HG03060 (cell line): ENCODE data around the gene PLS1.
"Not testable (repeated sequence)": the region's sequence is repeated elsewhere in the genome, so short reads cannot be mapped to it uniquely, and the experiment has no call there.

Experiments used
- ATAC-seq: cut with Tn5 transposase; IDR thresholded peaks from one replicate; pipeline ENCODE4 v1.9.1; 2021; ENCODE audit warnings: low read depth, moderate number of reproducible peaks; ENCODE audit not compliant: unreplicated experiment

Gene PLS1

GRCh38 chr3:142680710-142681109 is 84.5 kb downstream of the PLS1 start:
- no peak for ATAC-seq

- ATAC-seq, result no peak
Observed at GRCh38 chr3:142690613-142691012, 94.4 kb downstream of the PLS1 start.

GRCh38 chr3:142691527-142691926 is 95.3 kb downstream of the PLS1 start:
- no peak for ATAC-seq

- ATAC-seq, result no peak
Observed at GRCh38 chr3:142693136-142693853, 97.1 kb downstream of the PLS1 start.

- ATAC-seq, result no peak
Observed at GRCh38 chr3:142694225-142694624, 98.0 kb downstream of the PLS1 start.

- no peak for ATAC-seq
Observed at GRCh38 chr3:142705198-142705597, 109.0 kb downstream of the PLS1 start.

GRCh38 chr3:142706321-142707127 is 110.3 kb downstream of the PLS1 start:
- no peak for ATAC-seq

GRCh38 chr3:142709207-142709606 is 113.0 kb downstream of the PLS1 start:
- no peak for ATAC-seq

GRCh38 chr3:142714882-142715281 is 118.7 kb downstream of the PLS1 start:
- not testable (repeated sequence) for ATAC-seq

GRCh38 chr3:142716102-142716501 is 119.9 kb downstream of the PLS1 start:
- ATAC-seq, result no peak

GRCh38 chr3:142723665-142723967 is 127.4 kb downstream of the PLS1 start:
- ATAC-seq, result peak; percentile 16

- ATAC-seq, result peak; percentile 64
Observed at GRCh38 chr3:142723968-142724681, 127.9 kb downstream of the PLS1 start, which contains the start of gene TRPC1. TRPC1 (plus strand) TSS chr3:142724034; CDS start chr3:142724560, 526 bp downstream.

GRCh38 chr3:142724682-142725356 is 128.6 kb downstream of the PLS1 start:
- peak; percentile 8 for ATAC-seq

GRCh38 chr3:142725357-142725739 is 129.2 kb downstream of the PLS1 start:
- ATAC-seq, result no peak

- ATAC-seq, result no peak
Observed at GRCh38 chr3:142726017-142726416, 129.8 kb downstream of the PLS1 start.

- ATAC-seq, result no peak
Observed at GRCh38 chr3:142732066-142732465, 135.9 kb downstream of the PLS1 start.

- no peak for ATAC-seq
Observed at GRCh38 chr3:142734834-142735233, 138.6 kb downstream of the PLS1 start.

- ATAC-seq, result no peak
Observed at GRCh38 chr3:142735462-142735861, 139.3 kb downstream of the PLS1 start.

GRCh38 chr3:142738396-142738795 is 142.2 kb downstream of the PLS1 start:
- ATAC-seq, result no peak

- ATAC-seq, result no peak
Observed at GRCh38 chr3:142746646-142747045, 150.5 kb downstream of the PLS1 start.

GRCh38 chr3:142750531-142750930 is 154.3 kb downstream of the PLS1 start:
- not testable (repeated sequence) for ATAC-seq
